Bronchial epithelial cell (primary cell): ENCODE measurements around the gene CLSTN2. TPM values are rescaled to one million over a fixed set of nuclear protein-coding genes. Genes with fewer than 3 reads are reported as not detected.

Source experiments
- DNase-seq: peaks from one replicate; pipeline ENCODE4 v3.0.0-alpha.2; 2010; ENCODE audit warnings: low read depth
- FAIRE-seq: peaks from 2 replicates; lab custom pipeline; 2011; peaks lifted over from hg19 to GRCh38; lab: Jason Lieb, UNC
- H3K27me3 ChIP-seq: 2 replicates; pipeline ENCODE4 v1.5.1; 2011; ENCODE audit warnings: low read length; ENCODE audit not compliant: control insufficient read depth, insufficient read depth
- H3K36me3 ChIP-seq: 2 replicates; pipeline ENCODE4 v1.5.1; 2011; ENCODE audit warnings: low read length; ENCODE audit not compliant: control insufficient read depth, insufficient read depth
- H3K4me3 ChIP-seq: 2 replicates; pipeline ENCODE4 v1.5.1; 2011; ENCODE audit warnings: mild to moderate bottlenecking, low read depth, low read length, control low read depth
- total RNA-seq: library from RNA; depleted of rRNA; stranded (reverse); fragments of >200 nt; gene quantifications from 2 replicates; pipeline ENCODE4 v1.2.1, GENCODE V29; 2014
- TF ChIP-seq, protein P1 (sequence below): IDR thresholded peaks from 2 replicates; pipeline ENCODE4 v1.5.1; 2011; ENCODE audit warnings: mild to moderate bottlenecking, moderate library complexity, low read length, control low read depth, inconsistent platforms; ENCODE audit not compliant: insufficient read depth, severe bottlenecking

The CLSTN2 gene
- total RNA-seq, 1 donor from 2014 or later: 0.26 TPM

- Histone ChIP-seq H3K4me3 (no peak overlapping the region), H3K36me3 (no peaks in the 10 kb centered on the region), H3K27me3 (no peaks in the 10 kb centered on the region)
- FAIRE-seq (peak; percentile 50), DNase-seq (no peak)
- TF ChIP-seq, protein P1, sequence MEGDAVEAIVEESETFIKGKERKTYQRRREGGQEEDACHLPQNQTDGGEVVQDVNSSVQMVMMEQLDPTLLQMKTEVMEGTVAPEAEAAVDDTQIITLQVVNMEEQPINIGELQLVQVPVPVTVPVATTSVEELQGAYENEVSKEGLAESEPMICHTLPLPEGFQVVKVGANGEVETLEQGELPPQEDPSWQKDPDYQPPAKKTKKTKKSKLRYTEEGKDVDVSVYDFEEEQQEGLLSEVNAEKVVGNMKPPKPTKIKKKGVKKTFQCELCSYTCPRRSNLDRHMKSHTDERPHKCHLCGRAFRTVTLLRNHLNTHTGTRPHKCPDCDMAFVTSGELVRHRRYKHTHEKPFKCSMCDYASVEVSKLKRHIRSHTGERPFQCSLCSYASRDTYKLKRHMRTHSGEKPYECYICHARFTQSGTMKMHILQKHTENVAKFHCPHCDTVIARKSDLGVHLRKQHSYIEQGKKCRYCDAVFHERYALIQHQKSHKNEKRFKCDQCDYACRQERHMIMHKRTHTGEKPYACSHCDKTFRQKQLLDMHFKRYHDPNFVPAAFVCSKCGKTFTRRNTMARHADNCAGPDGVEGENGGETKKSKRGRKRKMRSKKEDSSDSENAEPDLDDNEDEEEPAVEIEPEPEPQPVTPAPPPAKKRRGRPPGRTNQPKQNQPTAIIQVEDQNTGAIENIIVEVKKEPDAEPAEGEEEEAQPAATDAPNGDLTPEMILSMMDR: no peak
Measured at GRCh38 chr3:140187028-140187427, 252.0 kb downstream of the CLSTN2 start.

GRCh38 chr3:140187656-140188221, 252.8 kb downstream of the CLSTN2 start:
- Histone ChIP-seq H3K4me3 (no peak overlapping the region), H3K27me3 (no peaks in the 10 kb centered on the region), H3K36me3 (no peaks in the 10 kb centered on the region)
- TF ChIP-seq, protein P1: no peak
- DNase-seq: no peak
- FAIRE-seq: no peak

DNA sequence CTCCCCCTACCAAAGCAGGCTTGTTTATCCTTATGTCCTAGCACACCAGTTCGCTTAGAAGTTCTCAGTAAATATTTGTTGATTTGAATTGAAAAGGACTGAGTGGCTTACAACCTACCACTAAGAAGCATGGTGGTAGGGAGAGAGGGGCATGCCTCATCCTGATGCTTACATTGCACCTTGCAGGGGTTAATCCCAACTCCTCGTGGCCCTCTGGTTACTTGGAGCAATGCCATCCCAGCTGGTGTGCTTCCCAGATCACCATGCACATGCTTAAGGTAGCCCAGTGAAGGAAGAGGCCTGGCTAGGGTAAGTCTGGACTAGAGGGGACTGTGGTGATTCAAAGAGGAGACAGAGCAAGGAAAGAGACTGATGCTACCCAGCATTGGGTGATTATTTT, 253.3 kb downstream of the CLSTN2 start:
- DNase-seq (no peak), FAIRE-seq (no peak)
- H3K36me3 ChIP-seq: no peaks in the 10 kb centered on the region
- TF ChIP-seq, protein P1: no peak
- H3K4me3 ChIP-seq: no peak overlapping the region
- no peaks in the 10 kb centered on the region for H3K27me3 ChIP-seq

DNA sequence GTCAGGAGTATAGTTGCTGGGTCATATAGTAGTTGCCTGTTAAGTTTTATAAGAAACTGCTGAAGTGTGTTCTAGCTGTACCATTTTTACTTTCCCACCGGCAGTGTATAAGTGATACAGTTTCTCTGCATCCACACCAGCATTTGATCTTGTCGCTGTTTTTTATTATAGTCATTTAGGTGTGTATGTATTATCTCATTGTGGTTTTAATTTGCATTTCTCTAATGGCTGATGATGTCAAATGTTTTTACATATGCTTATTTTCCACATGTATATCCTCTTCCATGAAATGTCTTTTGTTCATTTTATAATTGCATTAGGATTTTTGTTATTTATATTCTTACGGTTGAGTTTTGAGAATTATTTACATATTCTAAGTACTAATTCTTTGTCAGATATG, 254.3 kb downstream of the CLSTN2 start:
- DNase-seq (no peak), FAIRE-seq (no peak)
- Histone ChIP-seq H3K36me3 (no peaks in the 10 kb centered on the region), H3K27me3 (no peaks in the 10 kb centered on the region), H3K4me3 (no peak overlapping the region)
- TF ChIP-seq, protein P1: no peak

DNA sequence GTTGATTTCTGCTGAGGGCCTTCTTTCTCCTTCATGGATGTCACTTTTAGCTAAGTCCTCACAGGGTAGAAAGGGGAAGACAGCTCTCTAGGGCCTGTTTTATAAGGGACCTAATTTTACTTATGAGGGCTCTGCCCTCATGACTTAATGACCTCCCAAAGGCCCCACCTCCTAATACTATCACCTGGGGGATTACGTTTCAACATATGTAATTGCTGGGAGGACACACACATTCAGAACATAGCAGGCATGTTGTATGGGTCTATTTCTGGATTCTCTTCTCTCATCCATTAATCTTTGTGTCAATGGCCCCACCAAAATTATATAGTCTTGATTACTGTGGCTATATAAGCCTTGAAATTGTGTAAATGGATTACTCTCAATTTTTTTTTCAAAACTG, 255.0 kb downstream of the CLSTN2 start:
- Histone ChIP-seq H3K4me3 (no peak overlapping the region), H3K36me3 (no peaks in the 10 kb centered on the region), H3K27me3 (no peaks in the 10 kb centered on the region)
- TF ChIP-seq, protein P1: no peak
- DNase-seq (no peak), FAIRE-seq (no peak)

GRCh38 chr3:140196970-140197369, 262.0 kb downstream of the CLSTN2 start:
- FAIRE-seq (no peak), DNase-seq (no peak)
- Histone ChIP-seq H3K27me3 (no peaks in the 10 kb centered on the region), H3K36me3 (no peaks in the 10 kb centered on the region), H3K4me3 (no peak overlapping the region)
- TF ChIP-seq, protein P1: no peak
